Measurements from ENCODE around the gene BPHL.
"Not testable (repeated sequence)": the region's sequence is repeated elsewhere in the genome, so short reads cannot be mapped to it uniquely, and the experiment has no call there.

The BPHL gene

DNA sequence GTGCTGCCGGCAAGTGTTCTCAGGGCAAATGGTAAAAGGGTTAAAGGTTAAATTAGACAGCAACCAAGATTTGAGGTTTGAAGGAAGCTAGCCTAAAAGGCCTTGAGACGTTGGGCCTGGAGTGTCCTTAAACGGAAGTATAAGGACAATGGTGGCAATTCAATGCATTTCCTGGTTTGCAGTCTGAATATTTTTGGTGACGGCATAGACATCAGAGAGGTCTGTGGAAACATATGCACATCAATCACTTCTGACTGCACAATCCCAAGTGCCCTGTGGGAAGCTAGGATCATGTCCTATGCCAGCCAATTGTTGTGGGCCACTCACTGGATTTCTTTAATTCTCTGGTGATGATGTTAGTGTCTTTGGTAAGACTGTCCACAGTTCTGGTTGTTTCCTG, 64.6 kb downstream of the BPHL start:
- DNase-seq = no peak

GRCh38 chr6:3186974-3187382, 68.5 kb downstream of the BPHL start:
- no peak for DNase-seq

DNA sequence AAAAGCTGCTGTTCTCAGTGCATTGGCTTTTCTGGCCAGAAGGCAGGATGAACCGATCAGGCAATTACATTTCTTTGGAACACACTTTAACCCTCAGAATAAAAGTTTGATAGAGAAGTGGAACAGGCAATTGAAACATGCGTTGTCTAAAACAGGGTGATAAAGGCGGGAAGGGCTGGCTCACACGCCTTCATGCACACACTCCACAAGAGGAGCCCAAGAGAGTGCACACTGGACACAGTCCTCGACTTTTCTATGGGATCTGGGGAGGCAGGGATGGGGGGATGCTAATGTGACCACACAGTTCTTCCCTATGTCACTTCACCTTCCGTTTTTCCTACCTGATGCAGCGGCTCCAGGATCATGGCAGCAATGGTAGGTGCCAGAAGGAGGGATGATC, 69.8 kb downstream of the BPHL start:
- DNase-seq = no peak

- not testable (repeated sequence) for DNase-seq
Measured at GRCh38 chr6:3189192-3189591, 70.7 kb downstream of the BPHL start.

- DNase-seq = no peak
Measured at GRCh38 chr6:3190056-3190455, 71.5 kb downstream of the BPHL start.

- no peak for DNase-seq
Measured at GRCh38 chr6:3190779-3191178, 72.3 kb downstream of the BPHL start.

GRCh38 chr6:3193102-3193849, 74.8 kb downstream of the BPHL start:
- DNase-seq = no peak

DNA sequence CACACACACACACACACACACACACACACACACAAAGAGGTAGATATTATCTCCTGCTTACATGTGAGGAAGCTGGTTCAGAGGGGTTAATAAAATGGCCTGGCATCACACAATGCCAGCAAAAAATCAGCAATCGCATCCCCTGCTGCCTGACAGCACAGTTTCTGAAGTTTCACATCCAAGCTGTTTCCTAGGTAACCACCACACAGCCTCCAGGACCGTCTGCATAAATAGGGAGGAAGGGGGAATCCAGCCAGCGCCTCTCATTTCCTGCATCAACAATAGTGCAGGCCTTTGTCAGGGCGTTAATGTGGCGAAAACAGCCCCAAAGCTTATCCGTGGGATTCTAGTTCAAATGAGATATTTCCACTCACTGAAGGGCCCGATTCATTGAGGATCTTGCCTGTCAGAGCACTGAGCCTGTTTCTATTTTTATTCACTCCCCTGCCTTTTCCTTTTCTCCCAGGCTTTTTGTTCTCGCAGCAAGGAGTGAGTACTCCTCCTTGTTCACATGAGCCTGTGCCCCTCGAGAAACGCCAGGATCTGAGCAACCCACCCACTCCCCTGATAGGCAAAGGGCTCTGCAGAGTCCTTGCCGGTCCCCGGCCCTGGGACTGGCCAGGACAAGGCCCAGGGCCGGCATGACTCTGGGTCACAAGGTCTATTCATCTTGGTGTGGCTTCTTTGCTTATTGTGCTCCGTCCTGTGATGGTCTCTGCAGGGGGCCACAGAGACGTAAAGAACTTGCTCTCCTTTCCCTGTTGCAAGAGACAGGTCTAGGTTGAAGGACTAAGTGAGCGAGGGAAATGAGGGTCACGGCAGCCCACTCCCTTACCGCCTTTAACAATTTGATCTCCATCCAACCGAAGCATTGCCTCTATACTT, 76.3 kb downstream of the BPHL start:
- DNase-seq = peak; percentile 21 to 66

DNA sequence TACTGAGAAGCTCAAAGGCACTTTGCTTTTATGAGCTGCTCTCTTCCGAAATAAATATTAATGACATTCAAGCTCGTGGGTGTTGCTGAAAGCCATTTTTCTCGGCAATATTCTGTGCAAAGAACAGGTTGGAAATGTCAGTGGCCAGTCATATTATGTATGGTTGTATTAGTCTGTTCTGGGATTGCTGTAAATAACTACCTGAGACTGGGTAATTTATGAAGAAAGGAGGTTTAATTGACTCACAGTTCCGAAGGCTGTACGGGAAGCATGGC, 76.8 kb downstream of the BPHL start:
- DNase-seq = no peak

- DNase-seq = no peak
Measured at GRCh38 chr6:3195695-3196497, 77.4 kb downstream of the BPHL start.

DNA sequence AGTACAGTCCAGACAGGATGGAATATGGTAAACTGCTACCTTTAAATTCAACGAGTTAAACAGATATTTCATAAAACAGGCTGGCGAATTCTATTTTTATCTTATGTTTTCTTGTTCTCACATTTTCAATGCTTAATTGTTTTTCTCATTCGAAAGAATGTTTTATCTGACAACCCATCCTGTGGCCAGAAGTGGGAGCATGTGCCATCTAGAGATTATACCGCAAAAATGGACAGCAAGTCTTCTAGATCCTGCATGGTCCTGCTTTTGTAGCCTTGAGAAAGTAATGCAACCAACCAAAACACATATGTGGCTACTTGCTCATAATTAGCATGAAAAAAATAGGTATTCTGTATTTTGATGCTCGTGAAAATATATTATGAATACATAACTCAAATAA, 78.3 kb downstream of the BPHL start:
- no peak for DNase-seq

DNA sequence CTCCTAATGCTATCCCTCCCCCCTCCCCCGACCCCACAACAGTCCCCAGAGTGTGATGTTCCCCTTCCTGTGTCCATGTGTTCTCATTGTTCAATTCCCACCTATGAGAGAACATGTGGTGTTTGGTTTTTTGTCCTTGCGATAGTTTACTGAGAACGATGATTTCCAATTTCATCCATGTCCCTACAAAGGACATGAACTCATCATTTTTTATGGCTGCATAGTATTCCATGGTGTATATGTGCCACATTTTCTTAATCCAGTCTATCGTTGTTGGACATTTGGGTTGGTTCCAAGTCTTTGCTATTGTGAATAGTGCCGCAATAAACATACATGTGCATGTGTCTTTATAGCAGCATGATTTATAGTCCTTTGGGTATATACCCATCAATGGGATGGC, 79.2 kb downstream of the BPHL start:
- not testable (repeated sequence) for DNase-seq

DNA sequence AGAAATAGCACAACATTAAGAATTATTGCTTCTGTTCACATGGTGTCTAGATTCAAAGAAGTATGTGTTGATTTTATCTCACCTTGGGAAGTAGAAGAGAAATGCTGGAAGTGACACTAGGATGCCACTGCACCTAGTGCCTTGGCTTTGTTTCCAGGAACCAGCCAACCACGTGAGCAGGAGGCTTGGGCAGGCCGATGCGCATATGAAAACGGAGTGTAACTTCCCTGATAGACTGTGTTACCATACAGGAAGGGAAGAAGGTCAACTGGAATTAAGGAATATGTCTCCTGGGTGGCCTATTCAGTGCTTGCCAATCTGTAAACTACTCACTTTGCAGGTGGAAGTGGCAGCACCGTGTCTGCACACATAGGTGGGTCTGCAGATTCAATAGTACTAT, 80.9 kb downstream of the BPHL start:
- DNase-seq = no peak

GRCh38 chr6:3200682-3201081, 82.2 kb downstream of the BPHL start:
- DNase-seq = no peak

DNA sequence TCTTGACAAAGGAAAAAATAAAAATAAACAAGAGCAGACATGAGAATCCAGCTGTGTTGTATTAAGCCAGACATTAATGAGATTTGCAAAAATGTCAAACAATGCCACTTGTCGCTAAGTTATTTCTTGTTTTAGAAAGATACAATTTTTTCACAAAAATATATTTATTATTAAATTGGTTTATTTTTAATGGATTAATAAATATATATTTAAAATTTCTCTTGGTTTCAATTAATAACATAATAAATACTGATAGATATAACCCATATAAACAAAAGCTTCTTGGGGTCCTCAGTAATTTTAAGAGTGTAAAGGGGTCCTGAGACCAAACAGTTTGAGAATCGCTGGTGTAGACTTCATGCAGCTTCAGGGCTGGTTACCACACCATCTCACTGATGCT, 82.9 kb downstream of the BPHL start:
- no peak for DNase-seq

Measured in NCI-H2081 (cell line).